T-helper 2 cell treated with Interferon-gamma antibody and Interleukin-4, amounts not matched to agents 5 μg/mL and 100 μg/mL, for 36 hours (primary cell): ENCODE data around the gene EEF1AKMT2.
A peak's percentile ranks its signal among the peaks of the same experiment; 100 is the strongest.
"Not testable (repeated sequence)": the region's sequence is repeated elsewhere in the genome, so short reads cannot be mapped to it uniquely, and the experiment has no call there.

Source experiments
- DNase-seq: peaks from one replicate; pipeline ENCODE4 v3.0.0; 2021; ENCODE audit warnings: low spot score
- H3K27ac Mint-ChIP-seq: one replicate; pipeline ENCODE4 v1.8.0; 2021; ENCODE audit warnings: mild to moderate bottlenecking, mixed read lengths
- H3K27me3 Mint-ChIP-seq: one replicate; pipeline ENCODE4 v1.8.0; 2021; ENCODE audit warnings: low read depth, mixed read lengths
- H3K36me3 Mint-ChIP-seq: one replicate; pipeline ENCODE4 v1.8.0; 2021; ENCODE audit warnings: low read depth, mixed read lengths
- H3K4me1 Mint-ChIP-seq: one replicate; pipeline ENCODE4 v1.8.0; 2021; ENCODE audit warnings: low read depth, mixed read lengths
- H3K4me3 Mint-ChIP-seq: one replicate; pipeline ENCODE4 v1.8.0; 2022; ENCODE audit warnings: mild to moderate bottlenecking, moderate library complexity, mixed read lengths
- H3K9me3 Mint-ChIP-seq: one replicate; pipeline ENCODE4 v1.8.0; 2021; ENCODE audit warnings: mixed read lengths

The EEF1AKMT2 gene

GRCh38 chr10:124798781-124799180, 7.1 kb upstream of the EEF1AKMT2 start:
- DNase-seq: no peak
- Mint-ChIP-seq H3K27ac (no peak overlapping the region), H3K36me3 (no peaks in the 10 kb centered on the region), H3K9me3 (no peaks in the 10 kb centered on the region), H3K4me3 (no peak overlapping the region), H3K4me1 (peaks cover 13% of the 10 kb centered on the region), H3K27me3 (peaks cover 7% of the 10 kb centered on the region)

- no peak for DNase-seq
- Mint-ChIP-seq H3K9me3 (no peaks in the 10 kb centered on the region), H3K27ac (no peak overlapping the region), H3K27me3 (peaks cover 7% of the 10 kb centered on the region), H3K4me1 (peaks cover 13% of the 10 kb centered on the region), H3K36me3 (no peaks in the 10 kb centered on the region), H3K4me3 (no peak overlapping the region)
Measured at GRCh38 chr10:124798364-124798763, 6.7 kb upstream of the EEF1AKMT2 start.

- H3K27ac Mint-ChIP-seq: peak overlapping the region; percentile 88
- H3K9me3 Mint-ChIP-seq: no peaks in the 10 kb centered on the region
- peaks cover 12% of the 10 kb centered on the region for H3K36me3 Mint-ChIP-seq
- H3K27me3 Mint-ChIP-seq: peaks cover 3% of the 10 kb centered on the region
- H3K4me1 Mint-ChIP-seq: peaks cover 12% of the 10 kb centered on the region
- H3K4me3 Mint-ChIP-seq: peak overlapping the region; percentile 91
- DNase-seq: no peak
Measured at GRCh38 chr10:124792998-124793352, 1.3 kb upstream of the EEF1AKMT2 start.

GRCh38 chr10:124782900-124783299, 8.8 kb downstream of the EEF1AKMT2 start:
- DNase-seq, H3K4me1 Mint-ChIP-seq, H3K27ac Mint-ChIP-seq, H3K9me3 Mint-ChIP-seq, H3K27me3 Mint-ChIP-seq, H3K4me3 Mint-ChIP-seq: not testable (repeated sequence)
- peaks cover 51% of the 10 kb centered on the region for H3K36me3 Mint-ChIP-seq

- Mint-ChIP-seq H3K4me3 (no peak overlapping the region), H3K9me3 (no peaks in the 10 kb centered on the region), H3K36me3 (peaks cover 46% of the 10 kb centered on the region), H3K27me3 (no peaks in the 10 kb centered on the region), H3K27ac (no peak overlapping the region), H3K4me1 (no peaks in the 10 kb centered on the region)
- no peak for DNase-seq
Measured at GRCh38 chr10:124768791-124769190, 22.9 kb downstream of the EEF1AKMT2 start.

GRCh38 chr10:124765256-124765655, 26.4 kb downstream of the EEF1AKMT2 start:
- Mint-ChIP-seq H3K27me3 (no peaks in the 10 kb centered on the region), H3K4me3 (no peak overlapping the region), H3K27ac (no peak overlapping the region), H3K36me3 (peaks cover 32% of the 10 kb centered on the region), H3K9me3 (no peaks in the 10 kb centered on the region), H3K4me1 (no peaks in the 10 kb centered on the region)
- no peak for DNase-seq

GRCh38 chr10:124763267-124763666, 28.4 kb downstream of the EEF1AKMT2 start:
- H3K4me1 Mint-ChIP-seq: peaks cover 2% of the 10 kb centered on the region
- H3K9me3 Mint-ChIP-seq: no peaks in the 10 kb centered on the region
- peaks cover 35% of the 10 kb centered on the region for H3K36me3 Mint-ChIP-seq
- DNase-seq: no peak
- H3K27me3 Mint-ChIP-seq: no peaks in the 10 kb centered on the region
- no peak overlapping the region for H3K27ac Mint-ChIP-seq
- no peak overlapping the region for H3K4me3 Mint-ChIP-seq

- Mint-ChIP-seq H3K36me3 (peaks cover 31% of the 10 kb centered on the region), H3K4me3 (no peak overlapping the region), H3K9me3 (no peaks in the 10 kb centered on the region), H3K27ac (no peak overlapping the region), H3K27me3 (no peaks in the 10 kb centered on the region), H3K4me1 (peaks cover 2% of the 10 kb centered on the region)
- no peak for DNase-seq
Measured at GRCh38 chr10:124762281-124762680, 29.4 kb downstream of the EEF1AKMT2 start.

GRCh38 chr10:124756156-124756903, 35.4 kb downstream of the EEF1AKMT2 start:
- Mint-ChIP-seq H3K4me3 (no peak overlapping the region), H3K4me1 (peaks cover 4% of the 10 kb centered on the region), H3K27me3 (no peaks in the 10 kb centered on the region), H3K36me3 (peaks cover 27% of the 10 kb centered on the region), H3K27ac (no peak overlapping the region), H3K9me3 (no peaks in the 10 kb centered on the region)
- no peak for DNase-seq

- H3K36me3 Mint-ChIP-seq: peaks cover 24% of the 10 kb centered on the region
- H3K9me3 Mint-ChIP-seq: no peaks in the 10 kb centered on the region
- DNase-seq: no peak
- no peaks in the 10 kb centered on the region for H3K27me3 Mint-ChIP-seq
- no peak overlapping the region for H3K4me3 Mint-ChIP-seq
- peaks cover 4% of the 10 kb centered on the region for H3K4me1 Mint-ChIP-seq
- no peak overlapping the region for H3K27ac Mint-ChIP-seq
Measured at GRCh38 chr10:124755581-124755980, 36.1 kb downstream of the EEF1AKMT2 start.

- Mint-ChIP-seq H3K27ac (no peak overlapping the region), H3K9me3 (no peaks in the 10 kb centered on the region), H3K27me3 (no peaks in the 10 kb centered on the region), H3K36me3 (peaks cover 18% of the 10 kb centered on the region), H3K4me1 (peaks cover 5% of the 10 kb centered on the region), H3K4me3 (no peak overlapping the region)
- no peak for DNase-seq
Measured at GRCh38 chr10:124754227-124754626, 37.5 kb downstream of the EEF1AKMT2 start.

GRCh38 chr10:124748953-124749645, 42.6 kb downstream of the EEF1AKMT2 start:
- H3K36me3 Mint-ChIP-seq: peaks cover 13% of the 10 kb centered on the region
- DNase-seq: no peak
- no peaks in the 10 kb centered on the region for H3K27me3 Mint-ChIP-seq
- peak overlapping the region; percentile 41 for H3K4me3 Mint-ChIP-seq
- H3K9me3 Mint-ChIP-seq: no peaks in the 10 kb centered on the region
- peaks cover 22% of the 10 kb centered on the region for H3K4me1 Mint-ChIP-seq
- H3K27ac Mint-ChIP-seq: peak overlapping the region; percentile 80

GRCh38 chr10:124748166-124748565, 43.5 kb downstream of the EEF1AKMT2 start:
- Mint-ChIP-seq H3K36me3 (peaks cover 12% of the 10 kb centered on the region), H3K27ac (no peak overlapping the region), H3K27me3 (no peaks in the 10 kb centered on the region), H3K4me3 (no peak overlapping the region), H3K4me1 (peaks cover 22% of the 10 kb centered on the region), H3K9me3 (no peaks in the 10 kb centered on the region)
- DNase-seq: no peak

- DNase-seq: no peak
- Mint-ChIP-seq H3K4me3 (no peak overlapping the region), H3K36me3 (peaks cover 12% of the 10 kb centered on the region), H3K4me1 (peaks cover 24% of the 10 kb centered on the region), H3K27me3 (peaks cover 2% of the 10 kb centered on the region), H3K9me3 (no peaks in the 10 kb centered on the region), H3K27ac (no peak overlapping the region)
Measured at GRCh38 chr10:124747745-124748144, 43.9 kb downstream of the EEF1AKMT2 start.
